Measurements from ENCODE around the gene CAMTA1.

GRCh38 chr1:7507285-7508019 is 722.2 kb downstream of the CAMTA1 start:
- TF ChIP-seq EP300 (IDR thresholded peaks at IDR 0.05) (no peak), CTCF (IDR thresholded peaks at IDR 0.05) (no peak), POLR2AphosphoS5 (IDR thresholded peaks at IDR 0.05) (no peak), POLR2A (IDR thresholded peaks at IDR 0.05) (no peak)

Data from stomach (tissue), 4 donors.